NCI-H446 treated with DMSO at 0.1 percent for 48 hours (cell line): Measurements from ENCODE around the gene MYOD1.

ENCODE experiments used
- DNase-seq: peaks from one replicate; lab custom pipeline; 2025; lab: John Stamatoyannopoulos, UW

Gene MYOD1

GRCh38 chr11:17719028-17719937 lies at the start of gene MYOD1:
TSS of gene MYOD1 (plus strand) at chr11:17719571. CDS start at chr11:17719783, 212 bp downstream.
- DNase-seq, result no peak

DNA sequence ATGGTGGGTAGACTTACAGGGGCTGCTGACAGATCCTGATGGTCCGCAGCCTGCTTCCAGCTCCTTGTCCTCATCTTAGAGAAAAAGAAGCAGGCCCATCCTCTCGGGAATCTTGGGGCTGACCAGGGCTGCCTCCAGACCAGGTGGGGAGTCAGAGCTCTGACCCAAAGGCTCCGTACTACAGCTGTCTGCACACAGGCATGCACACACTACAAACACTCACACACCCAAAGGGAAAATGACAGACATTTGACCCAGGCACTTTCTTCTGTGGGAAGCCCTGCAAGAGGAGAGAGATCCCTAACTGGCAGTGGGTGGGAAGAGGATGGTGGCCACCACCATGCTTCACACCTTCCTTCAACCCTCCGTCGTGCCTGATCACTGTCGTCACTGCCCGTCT lies 46.9 kb upstream of the MYOD1 start:
- DNase-seq, result no peak

DNA sequence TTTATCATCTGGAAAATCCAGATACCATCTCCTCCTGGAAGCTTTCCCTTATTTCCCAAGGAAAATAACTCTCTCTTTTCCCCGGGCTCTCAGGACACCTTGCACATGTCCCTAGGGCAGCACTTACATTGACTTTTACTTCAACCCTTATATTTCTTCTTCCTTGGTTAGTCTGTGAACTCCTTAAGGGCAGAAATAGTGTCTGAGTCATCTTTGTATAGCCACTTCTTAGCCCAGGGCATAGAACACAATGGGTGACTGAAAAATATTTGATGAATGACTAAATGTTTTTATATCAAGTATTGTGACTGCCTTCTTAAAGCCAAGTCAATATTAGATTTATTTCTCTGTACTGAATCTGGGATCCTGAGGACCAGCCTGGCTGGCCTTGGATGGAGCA lies 45.4 kb upstream of the MYOD1 start:
- no peak for DNase-seq

DNA sequence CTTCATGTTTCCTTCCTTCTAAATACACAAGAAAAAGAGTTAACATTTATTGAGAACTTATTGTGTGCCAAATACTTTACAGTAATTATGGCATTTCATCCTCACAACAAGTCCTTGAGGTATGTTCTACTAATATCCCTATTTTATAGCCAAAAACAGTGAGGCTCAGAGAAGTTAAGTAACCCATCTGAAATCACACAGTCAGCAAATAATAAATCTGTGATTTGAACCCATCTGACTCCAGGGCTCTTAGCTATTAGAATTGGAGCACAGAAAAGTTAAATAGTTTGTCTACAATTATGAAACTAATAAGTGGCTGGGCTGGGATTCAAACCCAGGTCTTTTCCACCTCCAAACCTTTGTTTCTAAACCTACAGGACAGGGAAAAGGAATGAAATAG lies 36.5 kb upstream of the MYOD1 start:
- no peak for DNase-seq

DNA sequence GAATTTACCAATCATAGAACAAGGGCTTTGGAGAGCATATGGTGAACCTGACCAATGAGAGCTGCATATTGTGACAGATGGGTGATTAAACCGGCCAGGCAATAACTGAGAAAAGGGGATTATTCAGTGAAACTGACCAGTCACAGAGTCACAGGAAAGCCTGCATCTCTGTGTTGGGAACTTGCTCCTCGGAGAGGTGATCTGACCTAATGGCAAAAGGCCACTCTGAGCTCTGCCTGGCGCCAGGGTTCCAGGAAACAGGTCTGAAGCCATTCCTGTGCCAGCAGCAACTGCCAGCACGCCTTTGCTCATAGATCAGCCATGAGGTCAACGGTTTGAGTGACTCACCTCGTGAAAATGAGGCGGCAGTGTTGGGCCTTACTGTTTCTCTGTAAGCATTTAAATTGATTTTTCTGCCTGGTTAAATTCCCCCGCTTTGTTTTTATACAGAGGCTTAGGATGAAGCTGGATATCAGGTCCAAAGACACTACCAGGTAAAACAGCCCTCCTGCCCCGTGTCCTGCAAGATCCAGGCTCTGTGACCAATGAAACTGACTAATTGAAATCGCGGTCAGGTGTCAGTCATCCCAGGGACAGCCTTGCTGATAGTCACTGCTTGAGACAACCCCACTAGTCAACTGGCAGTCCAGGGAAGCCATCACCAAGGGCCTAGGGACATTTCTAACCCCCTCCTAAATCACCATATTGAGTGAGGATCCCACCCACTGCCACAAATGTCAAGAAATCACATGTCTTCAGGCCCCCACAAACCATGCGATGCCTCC lies 35.8 kb upstream of the MYOD1 start:
- DNase-seq, result no peak

- DNase-seq, result no peak
These were observed 34.8 kb upstream of the MYOD1 start for GRCh38 chr11:17684550-17684949.

GRCh38 chr11:17686231-17686980 lies 33.0 kb upstream of the MYOD1 start:
- no peak for DNase-seq

DNA sequence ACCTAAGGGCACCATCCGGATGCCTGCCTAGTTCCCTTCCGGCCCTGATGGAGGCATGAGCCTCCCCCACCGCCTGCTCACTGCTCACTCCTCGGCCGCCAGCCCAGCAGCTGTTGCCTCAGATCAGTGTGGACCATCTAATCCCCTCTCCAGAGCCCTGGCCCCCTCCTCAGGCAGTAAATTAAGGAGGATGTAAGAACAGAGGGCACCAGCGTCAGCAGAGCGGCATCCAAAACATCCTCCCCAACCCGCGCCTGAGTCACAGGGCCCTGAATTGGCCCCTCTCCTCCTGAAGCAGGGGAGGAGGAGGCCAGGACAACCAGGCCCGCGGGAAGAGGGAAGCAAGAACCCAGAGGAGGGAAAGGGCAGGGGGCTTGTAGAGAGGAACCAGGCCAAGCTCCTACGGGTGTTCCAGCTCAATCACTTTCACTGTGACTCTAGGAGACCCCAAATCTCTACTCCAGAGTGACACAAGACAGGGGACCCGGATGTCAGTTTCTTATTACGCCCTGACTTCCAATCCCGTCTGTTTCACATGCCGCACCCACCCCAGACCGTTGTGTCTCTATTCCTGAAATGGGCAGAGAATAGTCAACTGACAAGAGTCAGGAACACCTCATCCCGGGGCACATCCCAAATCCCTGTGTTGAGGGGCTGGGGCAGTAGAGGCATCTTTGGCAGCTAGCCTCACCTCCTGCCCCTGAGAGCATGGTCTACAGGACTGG lies 31.3 kb upstream of the MYOD1 start:
- DNase-seq, result no peak

- no peak for DNase-seq
These were observed 27.8 kb upstream of the MYOD1 start for GRCh38 chr11:17691550-17691949.

DNA sequence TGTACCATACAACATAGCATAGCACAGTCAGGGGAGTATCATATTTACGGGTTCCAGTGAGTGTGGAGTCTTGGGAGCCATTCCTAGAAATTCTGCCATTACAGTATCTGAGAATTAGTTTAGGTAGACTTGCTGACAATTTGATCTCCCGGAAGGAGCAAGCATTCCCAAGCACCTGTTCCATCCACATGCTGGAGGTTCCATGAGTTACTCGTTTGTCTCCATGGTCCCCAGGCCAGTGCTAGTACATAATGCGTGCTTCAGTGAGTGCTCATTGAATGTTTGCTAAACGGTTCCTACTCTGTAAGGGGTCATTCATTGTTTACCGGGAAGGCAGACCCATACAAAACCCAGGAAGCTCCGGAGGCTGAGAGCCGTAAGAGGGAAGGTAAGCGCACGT lies 27.4 kb upstream of the MYOD1 start:
- DNase-seq, result no peak

DNA sequence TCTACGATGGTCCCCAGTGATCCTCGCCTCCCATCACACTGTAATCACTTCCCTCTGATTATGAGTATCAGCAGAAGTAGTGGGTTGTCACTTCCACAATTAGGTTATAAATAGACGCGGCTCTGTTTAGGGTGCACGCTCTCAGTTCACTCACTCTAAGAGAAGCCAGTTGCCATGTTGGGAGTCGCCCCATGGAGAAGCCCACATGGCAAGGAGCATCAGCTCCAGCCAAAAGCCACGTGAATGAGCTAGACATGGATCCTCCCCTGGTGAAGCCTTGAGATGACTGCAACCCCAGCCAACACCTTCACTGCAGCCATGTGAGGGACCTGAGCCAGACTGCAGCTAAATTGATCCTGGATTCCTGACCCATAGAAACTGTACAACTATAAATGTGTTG lies 26.4 kb upstream of the MYOD1 start:
- DNase-seq, result no peak

DNA sequence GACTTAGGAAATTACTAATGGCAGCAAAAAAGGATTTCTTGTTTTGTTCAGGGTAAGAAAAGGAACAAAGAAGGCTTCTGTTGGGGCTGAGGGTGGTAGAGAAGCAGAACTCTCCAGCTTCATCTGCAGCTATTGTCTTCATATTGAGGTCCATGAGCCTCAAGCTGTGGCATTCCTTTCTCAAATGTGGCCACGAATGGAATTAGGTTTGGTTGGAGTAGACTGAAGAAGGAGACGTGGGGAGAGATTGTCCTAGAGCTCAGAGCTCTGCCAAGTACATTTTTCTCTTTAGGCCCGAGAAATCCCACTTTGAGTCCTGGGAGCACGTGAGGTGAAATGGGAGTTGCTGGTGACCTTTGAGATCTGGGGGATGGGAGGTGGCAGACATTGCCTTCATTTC lies 25.8 kb upstream of the MYOD1 start:
- no peak for DNase-seq

- no peak for DNase-seq
These were observed 24.8 kb upstream of the MYOD1 start for GRCh38 chr11:17694494-17695110.

DNA sequence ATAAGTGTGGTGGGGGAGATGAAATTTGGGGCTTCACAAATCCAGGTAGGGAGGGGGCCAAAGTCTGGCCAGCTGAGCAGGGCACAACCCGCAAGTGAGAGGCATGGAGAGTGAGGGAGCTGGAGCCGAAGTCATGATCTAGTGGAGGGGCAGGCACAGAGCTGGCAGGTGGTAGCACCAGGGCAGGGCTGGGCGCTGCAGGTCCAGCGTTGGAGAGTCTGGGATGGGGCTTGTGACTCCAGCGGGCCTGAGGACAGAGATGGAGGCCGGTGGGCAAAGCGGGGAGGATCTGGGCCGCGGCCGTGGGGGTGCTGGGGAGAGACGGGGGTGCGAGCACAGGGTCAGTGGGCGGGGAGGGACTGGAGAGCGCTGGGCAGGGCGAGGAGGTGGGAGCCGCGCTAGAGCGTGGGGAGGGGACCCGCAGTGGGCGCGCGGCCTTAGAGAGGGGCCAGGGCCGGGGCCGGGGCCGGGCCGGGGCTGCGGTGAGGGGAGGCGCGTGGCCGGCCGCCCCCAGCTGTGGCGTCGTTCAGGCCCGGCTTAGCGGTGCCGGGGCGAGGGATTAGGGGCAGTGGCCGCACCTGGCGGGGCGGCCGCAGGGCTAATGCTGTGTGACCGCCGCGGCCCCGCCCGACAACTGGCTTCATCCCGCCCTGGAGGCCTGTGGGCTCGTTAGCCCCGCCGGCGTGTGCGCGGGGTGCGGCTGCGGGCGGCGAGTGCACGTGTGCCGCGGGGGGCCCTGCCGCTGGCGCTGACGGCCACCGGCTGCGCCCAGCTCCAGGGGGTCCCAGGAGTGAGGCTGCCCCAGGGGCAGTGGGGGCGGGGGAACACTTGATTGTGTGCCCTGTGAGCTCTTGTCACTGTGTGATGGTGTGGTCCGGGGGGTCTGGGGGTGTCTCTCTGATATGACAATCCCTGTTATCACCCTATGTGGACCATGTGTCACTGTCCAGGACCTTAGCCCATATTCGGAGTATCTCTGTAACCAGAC lies 23.6 kb upstream of the MYOD1 start:
- no peak for DNase-seq

- DNase-seq, result no peak
These were observed 22.6 kb upstream of the MYOD1 start for GRCh38 chr11:17696741-17697140.

GRCh38 chr11:17697175-17697949 lies 22.0 kb upstream of the MYOD1 start:
- no peak for DNase-seq

DNA sequence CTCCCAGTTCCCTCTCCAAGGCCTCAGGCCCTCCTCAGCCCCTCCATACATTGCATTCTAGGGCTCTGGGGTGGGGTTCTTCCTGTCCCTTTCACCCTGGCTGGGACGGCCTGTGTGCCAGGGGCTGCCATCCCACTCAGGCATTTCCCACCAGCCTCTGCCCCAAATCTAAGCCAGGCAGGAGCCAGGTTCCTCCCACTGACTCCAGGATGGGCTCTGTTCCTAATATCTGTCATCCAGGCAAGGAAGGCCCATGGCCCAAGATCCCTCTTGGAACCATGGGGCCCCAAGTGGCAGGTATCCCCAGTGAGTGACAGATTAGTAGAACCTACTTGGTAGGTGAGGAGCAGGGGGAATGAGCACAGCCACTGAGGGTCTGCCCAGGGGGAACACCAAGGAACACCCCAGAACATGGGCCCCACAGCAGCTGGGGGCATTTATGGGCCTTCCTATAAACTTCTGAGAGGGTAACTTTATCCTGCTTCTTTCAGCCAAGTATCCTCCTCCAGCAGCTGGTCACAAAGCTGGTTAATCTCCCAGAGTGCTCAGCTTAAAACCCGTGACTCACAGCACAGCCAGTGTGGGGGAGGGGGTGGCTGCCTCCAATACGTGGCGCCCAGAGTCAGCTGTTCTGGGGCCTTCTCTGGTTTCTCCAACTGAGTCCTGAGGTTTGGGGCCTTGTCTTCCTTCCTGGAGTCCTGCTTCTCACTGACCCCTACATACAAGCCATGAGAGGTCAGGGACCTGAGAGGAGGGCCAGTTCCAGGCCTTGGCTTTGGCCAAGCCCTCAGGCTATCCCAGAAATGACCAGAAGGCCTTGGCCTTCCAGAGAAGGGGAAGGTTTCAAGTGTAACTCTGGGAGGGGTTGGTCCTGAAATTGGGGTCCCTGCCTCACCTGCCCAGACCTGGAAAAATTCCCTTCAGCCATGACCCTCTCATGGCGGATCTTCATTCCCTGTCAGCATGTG lies 19.9 kb upstream of the MYOD1 start:
- no peak for DNase-seq

GRCh38 chr11:17700991-17701390 lies 18.4 kb upstream of the MYOD1 start:
- DNase-seq, result no peak
